Peyer's patch (tissue), 4 donors: ENCODE data around the gene CD96.

Experiments used
- CTCF ChIP-seq, 6 experiments: fragments of 450-650 bp in 4 of 6; fragments of 200-600 bp in 2 of 6; sonication (generic) in 1 of 6; IDR thresholded peaks; one replicate each; pipeline ENCODE4 v1.5.1; 2017 to 2019; ENCODE audit warnings: antibody characterized with exemption in 6 of 6, mild to moderate bottlenecking in 3 of 6, moderate library complexity in 1 of 6
- POLR2A ChIP-seq, 2 donors: fragments of 450-650 bp; IDR thresholded peaks; one replicate each; pipeline ENCODE4 v1.5.1; 2017; ENCODE audit warnings: antibody characterized with exemption in 2 of 2, mild to moderate bottlenecking in 2 of 2, moderate library complexity in 2 of 2

GRCh38 chr3:111603679-111604078 lies 61.7 kb downstream of the CD96 start:
- no peak for TF ChIP-seq CTCF (IDR thresholded peaks at IDR 0.05)
- TF ChIP-seq POLR2A (IDR thresholded peaks at IDR 0.05): no peak
